Measurements from ENCODE around the gene RBKS. TPM values are rescaled to one million over a fixed set of nuclear protein-coding genes. Genes with fewer than 3 reads are reported as not detected.

Gene RBKS
- total RNA-seq, 1 donor from 2014 or later = 0.79 TPM

DNA sequence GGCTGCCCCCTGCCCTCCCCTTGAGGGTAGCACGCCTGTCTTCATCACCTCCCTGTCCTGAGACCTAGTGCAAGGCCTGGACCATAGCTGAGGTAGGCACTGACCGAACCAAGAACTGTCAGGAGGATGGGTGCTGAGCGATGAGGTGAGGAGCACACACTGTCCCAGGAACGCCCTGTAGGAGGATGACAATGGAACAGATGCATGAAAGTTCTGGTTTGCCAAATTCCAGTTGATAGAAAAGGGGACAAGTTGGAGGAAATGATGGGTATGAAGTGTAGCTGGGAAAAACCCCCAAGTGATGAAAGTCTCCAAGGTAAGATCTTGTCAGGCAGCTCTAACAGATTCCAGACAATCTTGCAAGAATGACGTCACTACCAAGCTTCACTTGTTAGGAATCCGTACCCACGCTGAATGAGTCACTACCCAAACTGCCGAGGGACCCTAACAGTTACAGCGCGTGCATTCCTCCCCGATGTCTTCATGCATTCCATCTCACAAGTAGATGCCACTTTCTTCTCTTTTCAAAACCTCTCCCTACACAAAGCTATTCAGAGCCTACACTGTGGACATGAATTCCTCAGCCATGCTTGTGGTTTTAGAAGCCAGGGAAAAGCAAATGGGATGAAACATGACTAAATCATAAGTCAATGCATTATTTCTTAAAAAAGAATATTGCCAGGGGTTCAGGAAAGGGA, 91.1 kb downstream of the RBKS start:
- Histone ChIP-seq H3K4me3 (ENCODE audit: low read depth, low read length) (no peak overlapping the region), H3K27me3 (ENCODE audit: control insufficient read depth, insufficient read depth, low read length) (no peaks in the 10 kb centered on the region), H3K36me3 (ENCODE audit: control insufficient read depth, insufficient read depth, low read length) (no peaks in the 10 kb centered on the region)
- TF ChIP-seq, protein P1, sequence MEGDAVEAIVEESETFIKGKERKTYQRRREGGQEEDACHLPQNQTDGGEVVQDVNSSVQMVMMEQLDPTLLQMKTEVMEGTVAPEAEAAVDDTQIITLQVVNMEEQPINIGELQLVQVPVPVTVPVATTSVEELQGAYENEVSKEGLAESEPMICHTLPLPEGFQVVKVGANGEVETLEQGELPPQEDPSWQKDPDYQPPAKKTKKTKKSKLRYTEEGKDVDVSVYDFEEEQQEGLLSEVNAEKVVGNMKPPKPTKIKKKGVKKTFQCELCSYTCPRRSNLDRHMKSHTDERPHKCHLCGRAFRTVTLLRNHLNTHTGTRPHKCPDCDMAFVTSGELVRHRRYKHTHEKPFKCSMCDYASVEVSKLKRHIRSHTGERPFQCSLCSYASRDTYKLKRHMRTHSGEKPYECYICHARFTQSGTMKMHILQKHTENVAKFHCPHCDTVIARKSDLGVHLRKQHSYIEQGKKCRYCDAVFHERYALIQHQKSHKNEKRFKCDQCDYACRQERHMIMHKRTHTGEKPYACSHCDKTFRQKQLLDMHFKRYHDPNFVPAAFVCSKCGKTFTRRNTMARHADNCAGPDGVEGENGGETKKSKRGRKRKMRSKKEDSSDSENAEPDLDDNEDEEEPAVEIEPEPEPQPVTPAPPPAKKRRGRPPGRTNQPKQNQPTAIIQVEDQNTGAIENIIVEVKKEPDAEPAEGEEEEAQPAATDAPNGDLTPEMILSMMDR (IDR thresholded peaks at IDR 0.05; ENCODE audit: insufficient read depth, low read length, severe bottlenecking) = no peak
- DNase-seq (ENCODE audit: low read depth) (peak; percentile 100), FAIRE-seq (peak; percentile 50)

DNA sequence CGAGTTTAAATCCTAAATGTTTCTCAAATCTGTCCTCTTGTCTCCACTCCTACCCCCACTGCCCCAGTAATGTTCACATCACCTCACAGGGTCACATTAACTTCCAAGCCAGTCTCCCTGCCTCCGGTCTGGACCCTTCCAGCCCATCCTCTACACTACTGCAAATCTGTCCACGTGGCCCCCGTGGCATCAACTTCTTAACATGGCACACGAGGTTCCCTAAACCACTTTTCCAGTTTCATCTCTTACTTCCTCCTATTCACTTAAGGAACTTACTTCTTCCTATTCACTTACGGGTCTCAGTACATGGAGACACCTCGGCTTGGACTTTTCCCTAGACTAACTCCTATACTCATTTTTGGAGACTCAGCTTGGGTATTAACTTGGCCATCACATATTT, 91.7 kb downstream of the RBKS start:
- DNase-seq (ENCODE audit: low read depth) (no peak), FAIRE-seq (no peak)
- Histone ChIP-seq H3K4me3 (ENCODE audit: low read depth, low read length) (no peak overlapping the region), H3K27me3 (ENCODE audit: control insufficient read depth, insufficient read depth, low read length) (no peaks in the 10 kb centered on the region), H3K36me3 (ENCODE audit: control insufficient read depth, insufficient read depth, low read length) (no peaks in the 10 kb centered on the region)
- TF ChIP-seq, protein P1 (IDR thresholded peaks at IDR 0.05; ENCODE audit: insufficient read depth, low read length, severe bottlenecking) = no peak

DNA sequence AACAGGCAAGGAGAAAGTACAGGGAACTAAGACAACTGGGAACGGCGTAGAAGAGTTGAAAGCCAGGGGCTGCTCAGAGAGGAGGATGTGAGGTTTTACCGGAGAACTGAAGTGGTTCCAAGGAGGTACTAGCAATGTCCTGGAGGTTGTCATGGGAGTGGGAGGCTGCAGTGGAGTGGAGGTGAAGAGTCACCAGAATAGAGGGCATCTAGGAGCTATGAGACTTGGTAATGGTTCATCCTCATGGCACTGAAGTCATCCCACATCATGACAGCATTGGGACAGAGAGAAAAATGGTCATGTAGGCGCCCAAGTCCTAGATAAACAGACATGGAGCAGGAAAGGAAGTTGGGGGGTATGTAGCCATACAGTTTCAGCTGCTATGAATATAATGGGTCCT, 92.3 kb downstream of the RBKS start:
- H3K36me3 ChIP-seq (ENCODE audit: control insufficient read depth, insufficient read depth, low read length) = no peaks in the 10 kb centered on the region
- no peak overlapping the region for H3K4me3 ChIP-seq (ENCODE audit: low read depth, low read length)
- no peaks in the 10 kb centered on the region for H3K27me3 ChIP-seq (ENCODE audit: control insufficient read depth, insufficient read depth, low read length)
- no peak for FAIRE-seq
- DNase-seq (ENCODE audit: low read depth) = no peak
- TF ChIP-seq, protein P1 (IDR thresholded peaks at IDR 0.05; ENCODE audit: insufficient read depth, low read length, severe bottlenecking) = no peak

GRCh38 chr2:27796791-27797765, 93.1 kb downstream of the RBKS start:
- Histone ChIP-seq H3K36me3 (ENCODE audit: control insufficient read depth, insufficient read depth, low read length) (no peaks in the 10 kb centered on the region), H3K27me3 (ENCODE audit: control insufficient read depth, insufficient read depth, low read length) (no peaks in the 10 kb centered on the region), H3K4me3 (ENCODE audit: low read depth, low read length) (no peak overlapping the region)
- DNase-seq (ENCODE audit: low read depth) = no peak
- FAIRE-seq = no peak
- TF ChIP-seq, protein P1 (IDR thresholded peaks at IDR 0.05; ENCODE audit: insufficient read depth, low read length, severe bottlenecking) = no peak

DNA sequence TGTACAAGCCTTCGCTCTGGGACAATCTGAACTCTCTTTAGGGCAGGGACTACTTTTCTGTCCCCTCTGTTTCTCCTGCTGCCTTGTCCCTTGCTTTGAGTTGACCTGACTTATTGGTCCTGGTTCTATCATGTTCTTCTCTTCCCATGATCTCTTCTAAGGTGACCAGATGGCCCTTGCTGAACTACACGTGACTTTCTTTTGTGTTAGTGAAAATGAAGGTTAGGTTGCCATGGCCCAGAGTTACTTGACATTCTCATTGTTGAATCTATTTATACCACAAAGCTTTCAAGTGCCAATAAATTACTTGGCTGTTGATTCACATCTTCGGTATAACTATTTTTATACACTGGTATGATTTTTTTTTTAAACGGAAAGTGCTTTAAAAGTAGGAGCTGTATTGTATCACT, 94.3 kb downstream of the RBKS start:
- Histone ChIP-seq H3K27me3 (ENCODE audit: control insufficient read depth, insufficient read depth, low read length) (no peaks in the 10 kb centered on the region), H3K4me3 (ENCODE audit: low read depth, low read length) (no peak overlapping the region), H3K36me3 (ENCODE audit: control insufficient read depth, insufficient read depth, low read length) (no peaks in the 10 kb centered on the region)
- DNase-seq (ENCODE audit: low read depth) (no peak), FAIRE-seq (no peak)
- TF ChIP-seq, protein P1 (IDR thresholded peaks at IDR 0.05; ENCODE audit: insufficient read depth, low read length, severe bottlenecking) = no peak

Measured in bronchial epithelial cell (primary cell).